Glutamatergic neuron (in vitro differentiated cells): ENCODE measurements around the gene ZFPM1. TPM values are rescaled to one million over a fixed set of nuclear protein-coding genes. Genes with fewer than 3 reads are reported as not detected.

ENCODE experiments used
- DNase-seq: peaks from one replicate; pipeline ENCODE4 v3.0.0; 2022
- H3K27ac Mint-ChIP-seq: one replicate; pipeline ENCODE4 v1.8.0; 2020; ENCODE audit warnings: mild to moderate bottlenecking, mixed read lengths, inconsistent platforms; ENCODE audit not compliant: unreplicated experiment
- H3K27me3 Mint-ChIP-seq: one replicate; pipeline ENCODE4 v1.8.0; 2020; ENCODE audit warnings: mild to moderate bottlenecking, moderate library complexity, mixed read lengths, inconsistent platforms; ENCODE audit not compliant: unreplicated experiment
- H3K36me3 Mint-ChIP-seq: one replicate; pipeline ENCODE4 v1.8.0; 2020; ENCODE audit warnings: mild to moderate bottlenecking, mixed read lengths, inconsistent platforms; ENCODE audit not compliant: unreplicated experiment
- H3K4me1 Mint-ChIP-seq: one replicate; pipeline ENCODE4 v1.8.0; 2020; ENCODE audit warnings: mild to moderate bottlenecking, low read depth, mixed read lengths, inconsistent platforms; ENCODE audit not compliant: unreplicated experiment
- H3K4me3 Mint-ChIP-seq: one replicate; pipeline ENCODE4 v1.8.0; 2020; ENCODE audit warnings: mild to moderate bottlenecking, mixed read lengths, inconsistent platforms; ENCODE audit not compliant: unreplicated experiment
- H3K9me3 Mint-ChIP-seq: one replicate; pipeline ENCODE4 v1.8.0; 2020; ENCODE audit warnings: mild to moderate bottlenecking, moderate library complexity, mixed read lengths, inconsistent platforms; ENCODE audit not compliant: unreplicated experiment
- total RNA-seq: library from RNA; stranded (reverse); fragmentation: NEBNext Ultra II Directional; extraction: Animal tissue kit (Norgen Biotek cat#: 25700); gene quantifications from one replicate; pipeline ENCODE4 v1.2.1, GENCODE V29; 2021; ENCODE audit not compliant: unreplicated experiment
- TF ChIP-seq, protein P1 (sequence below): fragments of 200-600 bp; sonication (generic); IDR thresholded peaks from one replicate; pipeline ENCODE4 v1.5.0; 2021; ENCODE audit not compliant: partially characterized antibody, unreplicated experiment

The ZFPM1 gene
- total RNA-seq, 1 donor from 2014 or later: 11.1 TPM

DNA sequence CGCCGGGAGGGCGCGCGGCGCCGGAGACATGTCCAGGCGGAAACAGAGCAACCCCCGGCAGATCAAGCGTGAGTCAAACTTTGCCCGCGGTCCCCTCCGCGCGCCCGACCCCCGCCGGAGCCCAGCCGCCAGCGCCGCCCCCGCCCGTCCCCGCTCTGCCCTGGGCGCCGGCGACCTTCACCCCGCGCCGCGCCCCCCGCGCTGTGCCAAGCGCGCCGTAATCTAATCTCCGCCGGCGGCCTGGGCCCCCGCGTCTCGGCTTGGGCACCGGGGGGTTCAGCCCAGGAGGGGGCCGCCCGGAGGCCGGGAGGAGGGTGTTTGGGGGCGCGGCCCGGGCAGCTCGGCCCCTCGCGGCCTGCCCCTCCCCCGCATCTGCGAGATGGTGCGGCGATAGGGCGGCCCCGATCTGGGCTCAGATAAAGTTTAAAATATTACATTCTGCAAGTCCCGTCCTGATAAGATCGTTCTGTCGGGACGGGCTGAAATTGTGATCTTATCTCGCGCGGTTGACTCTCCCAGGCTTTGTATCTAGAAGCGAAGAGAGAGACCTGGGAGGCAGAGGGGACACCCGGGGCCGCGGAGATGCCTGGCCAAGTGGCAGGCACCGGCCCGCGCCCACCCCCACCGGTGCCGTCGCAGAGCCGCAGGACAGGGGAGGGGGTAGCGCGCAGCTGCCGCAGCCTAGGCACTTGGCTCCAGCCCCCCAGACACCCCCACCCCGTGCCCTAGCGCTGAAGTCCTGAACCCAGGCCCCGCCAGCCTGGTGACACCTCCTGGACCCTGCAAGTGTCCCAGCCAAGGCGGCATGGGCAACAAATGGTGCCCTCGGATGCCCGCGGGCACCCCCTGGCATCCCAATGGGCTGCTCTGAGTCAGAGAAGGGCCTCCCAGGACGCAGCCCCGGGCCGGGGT lies 787 bp downstream of the ZFPM1 start:
- no peaks in the 10 kb centered on the region for H3K36me3 Mint-ChIP-seq
- H3K27me3 Mint-ChIP-seq: peaks cover 3% of the 10 kb centered on the region
- no peak for DNase-seq
- H3K4me3 Mint-ChIP-seq: no peak overlapping the region
- H3K27ac Mint-ChIP-seq: no peak overlapping the region
- H3K9me3 Mint-ChIP-seq: no peaks in the 10 kb centered on the region
- TF ChIP-seq, protein P1, sequence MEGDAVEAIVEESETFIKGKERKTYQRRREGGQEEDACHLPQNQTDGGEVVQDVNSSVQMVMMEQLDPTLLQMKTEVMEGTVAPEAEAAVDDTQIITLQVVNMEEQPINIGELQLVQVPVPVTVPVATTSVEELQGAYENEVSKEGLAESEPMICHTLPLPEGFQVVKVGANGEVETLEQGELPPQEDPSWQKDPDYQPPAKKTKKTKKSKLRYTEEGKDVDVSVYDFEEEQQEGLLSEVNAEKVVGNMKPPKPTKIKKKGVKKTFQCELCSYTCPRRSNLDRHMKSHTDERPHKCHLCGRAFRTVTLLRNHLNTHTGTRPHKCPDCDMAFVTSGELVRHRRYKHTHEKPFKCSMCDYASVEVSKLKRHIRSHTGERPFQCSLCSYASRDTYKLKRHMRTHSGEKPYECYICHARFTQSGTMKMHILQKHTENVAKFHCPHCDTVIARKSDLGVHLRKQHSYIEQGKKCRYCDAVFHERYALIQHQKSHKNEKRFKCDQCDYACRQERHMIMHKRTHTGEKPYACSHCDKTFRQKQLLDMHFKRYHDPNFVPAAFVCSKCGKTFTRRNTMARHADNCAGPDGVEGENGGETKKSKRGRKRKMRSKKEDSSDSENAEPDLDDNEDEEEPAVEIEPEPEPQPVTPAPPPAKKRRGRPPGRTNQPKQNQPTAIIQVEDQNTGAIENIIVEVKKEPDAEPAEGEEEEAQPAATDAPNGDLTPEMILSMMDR: no peak
- H3K4me1 Mint-ChIP-seq: peaks cover 7% of the 10 kb centered on the region

DNA sequence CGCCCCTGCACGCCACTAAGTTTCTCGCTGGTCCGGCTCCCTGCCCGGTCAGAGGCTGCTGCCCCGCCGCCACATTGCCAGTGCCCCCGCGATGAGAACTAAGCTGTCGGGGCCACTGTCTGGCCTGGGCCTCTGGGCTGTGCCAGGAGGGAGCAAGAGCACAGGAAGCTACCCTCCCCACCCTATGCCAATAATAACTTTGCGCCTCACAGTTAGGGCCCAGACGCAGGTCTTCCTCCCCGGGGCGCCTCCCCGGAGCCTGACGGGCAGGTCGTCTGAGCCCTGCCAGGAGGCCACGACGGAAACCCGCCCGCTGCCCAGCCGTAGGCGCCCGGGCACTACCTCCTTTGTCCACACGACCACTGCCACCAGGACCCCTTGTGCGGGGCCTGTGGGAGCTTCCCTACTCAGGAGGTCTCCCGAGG lies 1.5 kb downstream of the ZFPM1 start:
- H3K4me3 Mint-ChIP-seq: peak overlapping the region; percentile 93
- peaks cover 7% of the 10 kb centered on the region for H3K4me1 Mint-ChIP-seq
- TF ChIP-seq, protein P1: peak; percentile 18
- peaks cover 2% of the 10 kb centered on the region for H3K27me3 Mint-ChIP-seq
- no peaks in the 10 kb centered on the region for H3K9me3 Mint-ChIP-seq
- no peaks in the 10 kb centered on the region for H3K36me3 Mint-ChIP-seq
- DNase-seq: no peak
- peak overlapping the region; percentile 88 for H3K27ac Mint-ChIP-seq

DNA sequence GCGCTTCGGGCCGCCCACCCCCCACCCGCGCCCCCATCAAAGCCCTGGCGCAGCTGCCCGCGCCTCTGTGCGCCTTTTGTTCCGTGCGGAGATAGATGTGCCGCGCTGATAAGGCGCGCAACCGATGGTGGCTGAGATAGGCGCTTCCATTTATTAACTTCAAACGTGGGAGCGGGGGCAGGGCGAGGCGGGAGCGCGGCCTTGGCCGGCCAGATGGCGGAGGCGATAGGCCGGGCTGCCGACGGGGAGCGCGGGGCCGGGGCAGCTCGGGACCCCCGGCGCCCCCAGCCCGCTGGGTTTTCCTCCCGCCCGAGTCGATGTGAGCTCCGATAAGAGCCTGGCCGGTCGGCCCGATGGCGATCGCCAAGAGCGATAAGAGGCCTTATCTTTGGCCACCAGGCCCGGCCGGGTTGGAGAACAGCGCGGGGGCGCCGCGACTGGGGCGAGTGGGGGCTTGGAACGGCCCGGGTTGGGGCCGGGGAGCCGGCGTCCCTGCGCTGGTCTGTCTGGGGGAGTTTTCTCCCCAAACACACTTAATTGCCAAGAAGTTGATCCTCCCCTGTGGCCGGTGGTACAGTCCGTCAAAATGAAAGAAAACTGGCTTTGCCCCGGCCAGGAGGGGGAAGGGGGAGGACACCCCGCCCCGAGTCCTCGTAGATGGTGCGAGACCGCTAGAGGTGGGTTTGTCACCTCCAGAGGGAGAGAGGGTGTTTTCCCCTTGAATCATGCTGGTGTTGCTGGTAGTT lies 2.7 kb downstream of the ZFPM1 start:
- Mint-ChIP-seq H3K4me1 (peaks cover 7% of the 10 kb centered on the region), H3K27me3 (peaks cover 2% of the 10 kb centered on the region), H3K4me3 (peak overlapping the region; percentile 77), H3K36me3 (no peaks in the 10 kb centered on the region), H3K9me3 (no peaks in the 10 kb centered on the region), H3K27ac (peak overlapping the region; percentile 28)
- TF ChIP-seq, protein P1: no peak
- DNase-seq: peak; percentile 63

DNA sequence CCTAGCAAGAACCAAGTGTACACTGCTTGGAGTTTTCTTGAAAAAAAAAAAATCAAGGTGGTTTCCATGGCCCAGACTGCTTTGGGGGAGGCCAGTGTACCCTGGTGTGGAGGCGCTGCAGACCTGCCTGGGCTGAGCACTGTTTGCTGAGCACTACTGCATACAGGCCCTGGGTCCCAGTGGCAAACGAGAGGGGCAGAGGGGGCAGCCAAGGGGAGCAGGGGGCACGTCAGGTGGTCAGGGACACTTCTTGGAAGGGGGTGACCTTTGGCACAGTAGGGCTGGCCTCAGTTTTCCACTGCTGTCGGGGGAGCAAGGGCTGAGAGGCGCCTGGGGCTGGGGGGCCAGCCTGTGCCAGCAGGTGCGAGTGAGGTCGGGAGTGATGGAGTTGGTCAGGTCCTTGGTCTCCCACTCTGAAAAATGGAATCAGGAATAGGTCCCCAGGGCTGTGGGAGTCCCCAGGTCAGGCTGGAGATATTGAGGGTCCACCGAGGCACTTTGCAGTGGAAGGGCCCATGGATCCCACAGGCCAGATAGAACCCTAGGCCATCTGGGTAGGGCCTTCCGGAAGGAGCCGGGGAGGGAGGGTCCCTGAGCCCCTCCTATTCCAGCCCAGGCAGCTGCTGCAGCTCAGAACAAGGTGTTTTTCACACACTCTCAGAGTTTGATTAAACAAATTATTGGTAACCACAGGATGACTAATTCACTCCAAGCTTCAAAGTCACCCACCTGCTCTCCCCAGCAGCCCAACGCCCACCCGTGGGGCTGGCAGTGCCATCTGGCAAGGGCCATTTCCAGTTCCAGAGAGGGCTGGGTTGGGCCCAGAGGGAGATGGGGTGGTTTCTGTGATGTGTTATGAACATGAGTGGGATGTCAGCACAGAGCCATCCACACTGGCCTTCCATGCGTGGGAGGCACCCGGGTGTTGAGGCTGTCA lies 3.5 kb downstream of the ZFPM1 start:
- peak overlapping the region; percentile 77 for H3K4me3 Mint-ChIP-seq
- H3K9me3 Mint-ChIP-seq: no peaks in the 10 kb centered on the region
- no peak for DNase-seq
- no peaks in the 10 kb centered on the region for H3K36me3 Mint-ChIP-seq
- peaks cover 10% of the 10 kb centered on the region for H3K4me1 Mint-ChIP-seq
- TF ChIP-seq, protein P1: no peak
- H3K27me3 Mint-ChIP-seq: peaks cover 2% of the 10 kb centered on the region
- H3K27ac Mint-ChIP-seq: no peak overlapping the region
